Endothelial cell of umbilical vein (primary cell): Measurements from ENCODE around the gene AKNA. TPM values are rescaled to one million over a fixed set of nuclear protein-coding genes. Genes with fewer than 3 reads are reported as not detected.

Source experiments
- BruUV-seq: library from RNA; stranded (reverse); fragments of 400-500 nt; replicated peaks from 2 replicates; lab custom pipeline; 2021; lab: Mats Ljungman, UMichigan
- CTCF ChIA-PET: fragments of 300-600, 350-600 bp; sonication (Branson Sonifier 250); formaldehyde crosslinking; loops from one replicate; lab custom pipeline; 2021; ENCODE audit warnings: antibody characterized with exemption, inconsistent platforms; lab: Charles Lee
- POLR2A ChIA-PET: fragments of 300-600, 350-600 bp; sonication (Branson Sonifier 250); formaldehyde crosslinking; loops from one replicate; lab custom pipeline; 2021; ENCODE audit warnings: antibody characterized with exemption, inconsistent platforms; lab: Charles Lee
- DNase-seq: peaks from one replicate; pipeline ENCODE4 v3.0.0-alpha.2; 2011; ENCODE audit warnings: low read depth, low spot score
- FAIRE-seq: peaks from 2 replicates; lab custom pipeline; 2011; peaks lifted over from hg19 to GRCh38; lab: Jason Lieb, UNC
- H2AFZ ChIP-seq: 2 replicates; pipeline ENCODE4 v1.6.0; 2012; ENCODE audit warnings: low read depth, low read length, control low read depth, inconsistent platforms
- H3K27ac ChIP-seq: 2 replicates; pipeline ENCODE4 v1.5.1; 2011; ENCODE audit warnings: low read depth, mild to moderate bottlenecking, control low read depth, low read length, moderate library complexity; ENCODE audit not compliant: insufficient read depth
- H3K27me3 ChIP-seq, 2 experiments: 2 replicates each; pipeline versions ENCODE4 v1.6.0 to v1.6.1; 2011; ENCODE audit warnings: low read length in 2 of 2, mixed read lengths in 1 of 2; ENCODE audit not compliant: control insufficient read depth in 2 of 2, insufficient read depth in 2 of 2
- H3K36me3 ChIP-seq, 2 experiments: 2 replicates in 1 of 2; 3 replicates in 1 of 2; pipeline ENCODE4 v1.5.1; 2011; ENCODE audit warnings: low read length in 2 of 2, mild to moderate bottlenecking in 1 of 2, moderate library complexity in 1 of 2; ENCODE audit not compliant: control insufficient read depth in 2 of 2, insufficient read depth in 2 of 2; ENCODE audit errors: extremely low read depth in 1 of 2
- H3K4me1 ChIP-seq: 3 replicates; pipeline ENCODE4 v1.5.1; 2011; ENCODE audit warnings: mild to moderate bottlenecking, low read length; ENCODE audit not compliant: control insufficient read depth, insufficient read depth; ENCODE audit errors: extremely low read depth
- H3K4me2 ChIP-seq: 2 replicates; pipeline ENCODE4 v1.6.1; 2011; ENCODE audit warnings: low read length, control low read depth, mixed read lengths; ENCODE audit not compliant: insufficient read depth
- H3K4me3 ChIP-seq, 3 experiments: fragments of 200-600 bp in 1 of 3; sonication (generic), shearing (Covaris generic) in 1 of 3; replicated peaks in 1 of 3; 2 replicates each; pipeline ENCODE4 v1.5.1; 2011 to 2016; ENCODE audit warnings: control low read depth in 3 of 3, low read length in 3 of 3, mild to moderate bottlenecking in 2 of 3, inconsistent platforms in 1 of 3, low read depth in 1 of 3, moderate library complexity in 1 of 3; ENCODE audit not compliant: insufficient read depth in 1 of 3
- H3K79me2 ChIP-seq: 2 replicates; pipeline ENCODE4 v1.6.0; 2012; ENCODE audit warnings: low read length, inconsistent platforms; ENCODE audit not compliant: control insufficient read depth, insufficient read depth
- H3K9ac ChIP-seq: replicated peaks from 2 replicates; pipeline ENCODE3; 2011; ENCODE audit warnings: low read length, control low read depth; ENCODE audit not compliant: insufficient read depth; ENCODE audit errors: extremely low read depth
- H3K9me1 ChIP-seq: replicated peaks from 3 replicates; pipeline ENCODE4 v1.6.0; 2011; ENCODE audit warnings: mild to moderate bottlenecking, low read length; ENCODE audit not compliant: control insufficient read depth, insufficient read depth; ENCODE audit errors: extremely low read depth
- H3K9me3 ChIP-seq: replicated peaks from 2 replicates; pipeline ENCODE4 v1.5.1; 2012; ENCODE audit warnings: low read length, inconsistent platforms; ENCODE audit not compliant: control insufficient read depth, insufficient read depth
- H4K20me1 ChIP-seq: replicated peaks from 2 replicates; pipeline ENCODE3; 2011; ENCODE audit warnings: mild to moderate bottlenecking, low read length; ENCODE audit not compliant: control insufficient read depth, insufficient read depth; ENCODE audit errors: extremely low read depth
- CTCF ChIP-seq, 2 donors: IDR thresholded peaks; 1 replicate in 1 of 2; 2 replicates in 1 of 2; pipeline ENCODE4 v1.5.1; 2011; ENCODE audit warnings: low read length in 2 of 2, mild to moderate bottlenecking in 2 of 2, moderate library complexity in 2 of 2, control low read depth in 1 of 2, inconsistent platforms in 1 of 2, low read depth in 1 of 2; ENCODE audit not compliant: insufficient read depth in 1 of 2; ENCODE audit errors: extremely low read depth in 1 of 2
- EZH2 ChIP-seq: IDR thresholded peaks from 2 replicates; pipeline ENCODE4 v1.6.1; 2012; ENCODE audit warnings: borderline replicate concordance, low read depth, mild to moderate bottlenecking, moderate library complexity, low read length, inconsistent platforms; ENCODE audit not compliant: severe bottlenecking
- FOS ChIP-seq: IDR thresholded peaks from 2 replicates; pipeline ENCODE4 v1.6.1; 2011; ENCODE audit warnings: mild to moderate bottlenecking, low read length, moderate library complexity, borderline replicate concordance; ENCODE audit not compliant: insufficient read depth
- GATA2 ChIP-seq: IDR thresholded peaks from 2 replicates; pipeline ENCODE4 v1.7.0; 2011; ENCODE audit warnings: low read depth, mild to moderate bottlenecking, moderate library complexity, mixed read lengths, low read length; ENCODE audit not compliant: insufficient read length, insufficient read depth
- JUN ChIP-seq: IDR thresholded peaks from 2 replicates; pipeline ENCODE4 v1.6.1; 2011; ENCODE audit warnings: borderline replicate concordance, low read depth; ENCODE audit not compliant: insufficient read length, insufficient read depth
- MAX ChIP-seq: IDR thresholded peaks from 2 replicates; pipeline ENCODE4 v1.6.1; 2011; ENCODE audit not compliant: insufficient read depth, insufficient read length
- MYC ChIP-seq: IDR thresholded peaks from one replicate; pipeline ENCODE4 v1.6.1; 2011; ENCODE audit warnings: mild to moderate bottlenecking, low read depth, low read length
- POLR2A ChIP-seq: IDR thresholded peaks from 2 replicates; pipeline ENCODE4 v1.6.1; 2012; ENCODE audit warnings: low read depth, mild to moderate bottlenecking, control low read depth, low read length
- POLR2AphosphoS5 ChIP-seq: IDR thresholded peaks from 2 replicates; pipeline ENCODE4 v1.6.1; 2012; ENCODE audit warnings: low read depth, mild to moderate bottlenecking, control low read depth, low read length, moderate library complexity; ENCODE audit not compliant: insufficient read depth
- dilution Hi-C: fragments of 300-500 bp; cut with MboI; formaldehyde crosslinking; loops from one replicate; pipeline ENCODE4 v1.15.0; 2019; ENCODE audit warnings: low sequenced_read_pairs; ENCODE audit not compliant: extremely low pct_ligation_motif_present
- intact Hi-C: fragments of 100-400 bp; cut with micrococcal nuclease; formaldehyde crosslinking; loops from one replicate; pipeline ENCODE4 v1.10.0; 2022
- polyA plus RNA-seq, 4 experiments: library from polyadenylated mRNA; depleted of rRNA in 3 of 4; stranded (reverse) in 3 of 4; unstranded in 1 of 4; fragments of >200 nt; gene quantifications; 2 replicates each; pipeline versions ENCODE4 v1.2.1 to v1.2.3, GENCODE V29; 2011 to 2012; ENCODE audit warnings: missing spikeins in 1 of 4
- total RNA-seq: library from RNA; stranded (reverse); gene quantifications from 2 replicates; pipeline ENCODE4 v1.2.3, GENCODE V29; 2021

Gene AKNA
- total and polyA plus RNA-seq, 2 donors (not counting 3 experiments of a cell fraction or from before 2014, with no cell fraction given), result 11.3 to 22.4 TPM

- Histone ChIP-seq H4K20me1 (no peaks in the 10 kb centered on the region), H3K4me1 (no peaks in the 10 kb centered on the region), H3K9me3 (no peaks in the 10 kb centered on the region), H3K9me1 (no peaks in the 10 kb centered on the region), H3K27ac (no peak overlapping the region), H3K36me3 (no peaks in the 10 kb centered on the region), H3K79me2 (no peaks in the 10 kb centered on the region), H3K27me3 (peaks cover 0 to 2% of the 10 kb centered on the region in 2 experiments), H3K9ac (no peak overlapping the region), H2AFZ (no peak overlapping the region), H3K4me3 (no peak overlapping the region), H3K4me2 (no peak overlapping the region)
- FAIRE-seq, result no peak
- TF ChIP-seq FOS (no peak), EZH2 (no peak), POLR2AphosphoS5 (no peak), MAX (no peak)
- POLR2A ChIA-PET, result no interaction called here
- intact Hi-C loops, result no loop called here
- no peak for DNase-seq
- dilution Hi-C loops, result no loop called here
- BruUV-seq, result no TSS peak
- CTCF ChIA-PET, result interaction anchor here (4.1 to 4.6 kb wide), 2 partner anchors 11 to 236 kb away, joined by 23 to 34 read pairs; no protein-coding TSS in a partner anchor
Measured at GRCh38 chr9:114416906-114417305, 29.1 kb upstream of the AKNA start.

- TF ChIP-seq GATA2, result no peak
- TF ChIP-seq CTCF (IDR thresholded peaks at IDR 0.05; ENCODE audit: extremely low read depth in 1 of 2, insufficient read depth in 1 of 2, low read depth in 1 of 2, low read length in 2 of 2), result no peak
- no peak for TF ChIP-seq MYC
- TF ChIP-seq JUN, result no peak
- no peak for TF ChIP-seq MAX
- no peak for TF ChIP-seq EZH2
- no peak for TF ChIP-seq POLR2A
- no peak for TF ChIP-seq POLR2AphosphoS5
- TF ChIP-seq FOS, result no peak
- no peaks in the 10 kb centered on the region for H3K36me3 ChIP-seq
- CTCF ChIA-PET, result interaction anchor here (4.1 to 4.6 kb wide), 2 partner anchors 11 to 237 kb away, joined by 23 to 34 read pairs; no protein-coding TSS in a partner anchor
- no TSS peak for BruUV-seq
- POLR2A ChIA-PET, result no interaction called here
- DNase-seq, result no peak
- H3K27ac ChIP-seq, result no peak overlapping the region
- FAIRE-seq, result no peak
- dilution Hi-C loops, result no loop called here
- H3K4me3 ChIP-seq, result no peak overlapping the region
- no peaks in the 10 kb centered on the region for H3K79me2 ChIP-seq
- intact Hi-C loops, result no loop called here
- H3K9me3 ChIP-seq, result no peaks in the 10 kb centered on the region
- H3K4me2 ChIP-seq, result no peak overlapping the region
- H3K9me1 ChIP-seq, result no peaks in the 10 kb centered on the region
- H3K4me1 ChIP-seq, result no peaks in the 10 kb centered on the region
- H2AFZ ChIP-seq, result no peak overlapping the region
- no peaks in the 10 kb centered on the region for H4K20me1 ChIP-seq
- no peak overlapping the region for H3K9ac ChIP-seq
- H3K27me3 ChIP-seq, result peaks cover 0 to 2% of the 10 kb centered on the region in 2 experiments
Measured at GRCh38 chr9:114416290-114416689, 28.5 kb upstream of the AKNA start.
